ENCODE data around the gene NUDT7.

NUDT7 gene

DNA sequence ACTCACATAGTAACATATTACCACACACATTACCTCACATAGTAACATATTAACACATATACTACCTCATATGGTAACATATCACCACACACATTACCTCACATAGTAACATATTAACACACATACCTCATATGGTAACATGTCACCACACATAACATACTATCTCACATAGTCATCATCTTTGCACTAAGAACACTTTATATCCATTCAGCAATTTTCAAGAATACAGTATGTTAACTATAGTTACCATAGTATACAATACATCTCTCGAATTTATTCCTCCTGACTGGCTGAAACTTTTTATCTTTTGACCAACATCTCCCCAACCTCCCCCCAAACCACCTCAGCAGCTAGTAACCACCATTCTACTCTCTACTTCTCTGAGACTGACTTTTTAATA lies 7.6 kb downstream of the NUDT7 start:
- no peaks in the 10 kb centered on the region for H3K9me3 ChIP-seq (replicated peaks; ENCODE audit: low read length)
- no peaks in the 10 kb centered on the region for H3K27me3 ChIP-seq (ENCODE audit: control insufficient read depth, insufficient read depth, low read length)
- no peak overlapping the region for H3K9ac ChIP-seq (ENCODE audit: low read depth, low read length)

DNA sequence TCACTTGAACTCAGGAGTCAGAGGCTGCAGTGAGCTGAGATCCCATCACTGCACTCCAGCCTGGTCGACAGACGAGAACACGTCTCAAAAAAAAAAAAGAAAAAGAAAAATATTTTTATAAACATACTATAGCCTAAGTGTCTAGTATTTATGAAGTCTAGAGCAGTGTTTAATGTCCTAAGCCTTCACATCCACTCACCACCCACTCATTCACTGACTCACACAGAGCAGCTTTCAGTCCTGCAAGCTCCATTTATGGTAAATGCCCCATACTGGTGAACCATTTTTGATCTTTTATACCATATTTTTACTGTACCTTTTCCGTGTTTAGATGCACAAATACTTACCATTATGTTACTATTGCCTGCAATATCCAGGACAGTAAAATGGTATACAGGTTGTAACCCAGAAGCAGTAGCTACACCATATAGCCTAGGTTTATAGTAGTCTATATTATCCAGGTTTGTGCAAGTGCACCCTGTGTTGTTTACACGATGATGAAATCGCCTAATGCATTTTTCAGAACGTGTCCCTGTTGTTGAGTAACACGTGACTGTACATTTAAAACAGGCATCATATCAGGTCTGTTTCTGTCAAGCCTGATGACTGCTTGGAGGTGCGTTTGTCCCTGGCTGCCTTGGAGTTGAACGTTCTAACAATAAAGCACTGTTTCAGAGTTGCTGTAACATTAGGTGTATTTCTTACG lies 10.1 kb downstream of the NUDT7 start:
- no peaks in the 10 kb centered on the region for H3K9me3 ChIP-seq (replicated peaks; ENCODE audit: low read length)
- H3K4me1 ChIP-seq (ENCODE audit: control insufficient read depth, insufficient read depth, low read length) = peaks cover 7% of the 10 kb centered on the region
- H3K27me3 ChIP-seq (ENCODE audit: control insufficient read depth, insufficient read depth, low read length) = no peaks in the 10 kb centered on the region
- no peaks in the 10 kb centered on the region for H3K36me3 ChIP-seq (ENCODE audit: insufficient read depth, low read length)
- no peak overlapping the region for H3K9ac ChIP-seq (ENCODE audit: low read depth, low read length)
- peak overlapping the region; percentile 22 for H3K4me2 ChIP-seq (ENCODE audit: low read length)
- H3K4me3 ChIP-seq (ENCODE audit: low read length) = no peak overlapping the region

More for the DNA sequence above, 7.6 kb downstream of the NUDT7 start:
- Histone ChIP-seq H3K4me3 (ENCODE audit: low read length) (no peak overlapping the region), H3K36me3 (ENCODE audit: insufficient read depth, low read length) (no peaks in the 10 kb centered on the region), H3K4me2 (ENCODE audit: low read length) (no peak overlapping the region), H3K4me1 (ENCODE audit: control insufficient read depth, insufficient read depth, low read length) (peaks cover 7% of the 10 kb centered on the region)

DNA sequence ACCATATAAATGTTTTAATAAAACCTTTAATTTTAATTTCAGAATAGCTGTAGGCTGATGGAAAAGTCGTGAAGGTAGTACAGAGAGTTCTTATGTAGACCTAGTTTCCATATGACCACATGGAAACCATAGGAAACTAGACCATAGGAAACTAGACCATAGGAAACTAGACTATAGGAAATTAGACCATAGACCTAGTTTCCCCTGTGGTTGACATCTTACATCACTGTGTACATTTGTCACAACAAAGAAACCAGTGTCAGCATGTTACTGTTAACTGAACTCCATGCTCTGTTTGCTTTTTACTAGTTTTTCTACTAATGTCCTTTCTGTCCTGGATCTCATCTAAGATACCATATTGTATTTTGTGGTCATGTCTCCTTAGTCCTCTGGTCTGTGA lies 14.6 kb downstream of the NUDT7 start:
- Histone ChIP-seq H3K4me3 (ENCODE audit: low read length) (no peak overlapping the region), H3K4me1 (ENCODE audit: control insufficient read depth, insufficient read depth, low read length) (peaks cover 7% of the 10 kb centered on the region), H3K27me3 (ENCODE audit: control insufficient read depth, insufficient read depth, low read length) (no peaks in the 10 kb centered on the region), H3K9ac (ENCODE audit: low read depth, low read length) (no peak overlapping the region), H3K36me3 (ENCODE audit: insufficient read depth, low read length) (no peaks in the 10 kb centered on the region), H3K9me3 (replicated peaks; ENCODE audit: low read length) (no peaks in the 10 kb centered on the region), H3K4me2 (ENCODE audit: low read length) (no peak overlapping the region)

DNA sequence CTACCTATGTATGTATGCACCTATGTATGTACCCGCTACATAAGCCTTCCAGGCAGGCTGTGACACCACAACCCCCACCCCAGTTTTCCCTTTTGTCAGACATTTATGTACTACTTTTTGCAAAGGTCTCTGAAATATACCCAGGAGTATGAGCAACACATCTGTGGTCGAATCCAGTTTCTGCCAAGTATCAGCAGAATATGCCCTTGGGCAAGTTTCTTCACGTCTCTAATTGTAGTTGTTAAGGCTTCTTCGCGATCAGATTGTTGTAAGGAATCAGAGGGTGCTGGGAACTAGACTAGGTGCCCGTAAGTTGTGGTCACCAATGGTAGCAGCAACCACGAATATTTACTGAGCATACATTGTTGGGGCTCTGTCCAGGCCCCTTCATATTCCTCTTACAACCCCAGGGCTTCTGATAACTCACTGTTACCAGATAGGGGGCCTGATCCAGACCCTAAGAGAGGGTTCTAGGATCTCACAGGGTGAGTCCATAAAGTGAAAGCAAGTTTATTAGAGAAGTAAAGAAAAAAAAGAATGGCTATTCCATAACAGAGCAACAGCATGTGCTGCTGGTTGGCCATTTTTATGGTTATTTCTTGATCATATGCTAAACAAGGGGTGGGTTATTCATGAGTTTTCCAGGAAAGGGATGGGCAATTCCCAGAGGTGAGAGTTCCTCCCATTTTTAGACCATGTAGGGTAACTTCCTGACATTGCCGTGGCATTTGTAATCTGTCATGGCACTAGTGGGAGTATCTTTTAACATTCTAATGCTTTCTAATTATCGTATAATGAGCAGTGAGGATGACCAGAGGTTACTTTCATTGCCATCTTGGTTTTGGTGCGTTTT lies 16.6 kb downstream of the NUDT7 start:
- no peaks in the 10 kb centered on the region for H3K27me3 ChIP-seq (ENCODE audit: control insufficient read depth, insufficient read depth, low read length)

DNA sequence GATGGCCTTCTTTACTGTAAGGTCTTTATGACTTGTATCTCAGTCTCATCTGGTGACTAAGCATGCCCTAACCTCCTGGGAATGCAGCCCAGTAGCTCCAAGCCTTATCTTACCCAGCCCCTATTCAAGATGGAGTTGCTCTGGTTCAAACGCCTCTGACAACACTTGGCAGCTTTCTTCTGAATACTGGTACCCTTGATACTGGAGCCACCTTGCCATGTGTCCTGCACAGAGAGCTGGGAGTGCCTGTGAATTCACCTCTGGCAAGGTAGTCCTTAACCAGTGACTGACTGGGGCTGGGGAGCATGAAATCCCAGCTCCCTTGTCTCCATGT lies 17.2 kb downstream of the NUDT7 start:
- Histone ChIP-seq H3K9ac (ENCODE audit: low read depth, low read length) (no peak overlapping the region), H3K27me3 (ENCODE audit: control insufficient read depth, insufficient read depth, low read length) (no peaks in the 10 kb centered on the region), H3K4me3 (ENCODE audit: low read length) (no peak overlapping the region), H3K4me2 (ENCODE audit: low read length) (no peak overlapping the region), H3K36me3 (ENCODE audit: insufficient read depth, low read length) (no peaks in the 10 kb centered on the region), H3K9me3 (replicated peaks; ENCODE audit: low read length) (no peaks in the 10 kb centered on the region), H3K4me1 (ENCODE audit: control insufficient read depth, insufficient read depth, low read length) (no peaks in the 10 kb centered on the region)

More for the DNA sequence above, 16.6 kb downstream of the NUDT7 start:
- Histone ChIP-seq H3K36me3 (ENCODE audit: insufficient read depth, low read length) (no peaks in the 10 kb centered on the region), H3K9me3 (replicated peaks; ENCODE audit: low read length) (no peaks in the 10 kb centered on the region), H3K4me1 (ENCODE audit: control insufficient read depth, insufficient read depth, low read length) (no peaks in the 10 kb centered on the region), H3K4me3 (ENCODE audit: low read length) (no peak overlapping the region), H3K4me2 (ENCODE audit: low read length) (no peak overlapping the region), H3K9ac (ENCODE audit: low read depth, low read length) (no peak overlapping the region)

DNA sequence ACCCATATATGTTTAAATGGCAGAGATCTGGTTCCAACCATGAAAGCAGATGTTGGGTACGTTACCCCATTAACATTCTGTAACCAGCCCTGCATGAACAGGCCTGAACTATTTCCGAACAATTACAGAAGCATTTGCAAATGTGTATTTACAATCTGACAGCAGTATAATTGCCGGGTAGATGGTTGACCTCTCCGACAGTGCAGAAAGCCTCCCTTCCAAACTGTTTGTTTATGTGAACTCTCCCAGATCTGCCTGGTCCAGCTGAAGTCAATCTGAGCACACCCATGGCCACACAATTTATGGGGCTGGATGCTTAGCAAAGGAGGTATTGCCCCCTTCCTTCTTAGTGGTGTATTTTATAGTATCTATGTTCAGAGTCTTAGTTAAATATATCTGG lies 21.8 kb downstream of the NUDT7 start:
- no peaks in the 10 kb centered on the region for H3K4me1 ChIP-seq (ENCODE audit: control insufficient read depth, insufficient read depth, low read length)
- H3K9me3 ChIP-seq (replicated peaks; ENCODE audit: low read length) = no peaks in the 10 kb centered on the region
- no peaks in the 10 kb centered on the region for H3K36me3 ChIP-seq (ENCODE audit: insufficient read depth, low read length)
- no peak overlapping the region for H3K4me3 ChIP-seq (ENCODE audit: low read length)
- H3K9ac ChIP-seq (ENCODE audit: low read depth, low read length) = no peak overlapping the region
- no peaks in the 10 kb centered on the region for H3K27me3 ChIP-seq (ENCODE audit: control insufficient read depth, insufficient read depth, low read length)
- H3K4me2 ChIP-seq (ENCODE audit: low read length) = no peak overlapping the region

DNA sequence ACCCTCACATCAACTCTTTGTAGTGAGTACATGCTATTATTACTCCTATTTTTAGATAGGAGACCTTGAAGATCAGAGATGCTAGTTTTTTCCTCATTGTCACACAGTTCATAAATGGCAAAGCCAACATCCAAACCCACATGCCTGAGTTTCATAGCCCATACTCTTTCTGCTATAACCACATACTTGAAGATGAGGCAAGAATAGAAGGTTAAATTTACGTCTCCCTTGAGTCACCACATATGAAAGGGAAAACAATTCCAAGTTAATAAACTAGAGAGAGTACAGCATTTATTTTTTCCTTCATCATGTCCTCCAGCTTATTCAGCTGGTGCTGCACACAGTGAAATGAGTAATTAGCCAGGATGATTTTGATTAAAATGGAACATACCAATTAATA lies 23.7 kb downstream of the NUDT7 start:
- Histone ChIP-seq H3K27me3 (ENCODE audit: control insufficient read depth, insufficient read depth, low read length) (no peaks in the 10 kb centered on the region), H3K9me3 (replicated peaks; ENCODE audit: low read length) (no peaks in the 10 kb centered on the region), H3K4me3 (ENCODE audit: low read length) (no peak overlapping the region), H3K36me3 (ENCODE audit: insufficient read depth, low read length) (no peaks in the 10 kb centered on the region), H3K4me1 (ENCODE audit: control insufficient read depth, insufficient read depth, low read length) (no peaks in the 10 kb centered on the region), H3K9ac (ENCODE audit: low read depth, low read length) (no peak overlapping the region), H3K4me2 (ENCODE audit: low read length) (no peak overlapping the region)

DNA sequence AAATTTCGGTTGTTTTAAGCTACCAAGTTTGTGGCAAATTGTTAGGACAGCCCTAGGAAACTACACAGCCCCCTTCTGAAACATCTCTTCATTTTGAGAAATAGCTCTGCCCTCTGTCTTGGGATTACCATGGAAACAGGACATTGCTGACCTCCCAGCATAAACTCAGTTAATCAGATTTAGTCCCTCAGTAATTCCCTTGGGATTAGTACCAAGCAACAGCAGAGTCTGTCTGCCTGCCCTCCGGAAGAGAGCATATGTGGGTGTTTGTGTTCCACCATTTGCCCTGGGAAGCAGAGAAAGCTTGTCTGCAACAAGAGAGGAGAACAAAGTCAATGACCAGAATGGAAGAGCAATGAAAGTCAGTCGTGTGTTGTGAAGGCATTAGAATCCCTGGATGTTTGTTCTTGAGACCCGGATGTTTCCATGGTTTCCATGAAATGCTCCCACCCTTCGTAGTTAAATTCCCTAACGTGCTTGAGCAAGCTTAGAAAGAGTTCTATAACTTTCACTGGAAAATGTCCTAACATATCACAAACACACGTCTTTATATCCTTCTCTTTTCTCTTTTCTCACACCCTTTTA lies 26.2 kb downstream of the NUDT7 start:
- Histone ChIP-seq H3K36me3 (ENCODE audit: insufficient read depth, low read length) (no peaks in the 10 kb centered on the region), H3K4me2 (ENCODE audit: low read length) (no peak overlapping the region), H3K4me1 (ENCODE audit: control insufficient read depth, insufficient read depth, low read length) (no peaks in the 10 kb centered on the region), H3K9me3 (replicated peaks; ENCODE audit: low read length) (no peaks in the 10 kb centered on the region), H3K4me3 (ENCODE audit: low read length) (no peak overlapping the region), H3K9ac (ENCODE audit: low read depth, low read length) (no peak overlapping the region), H3K27me3 (ENCODE audit: control insufficient read depth, insufficient read depth, low read length) (peaks cover 5% of the 10 kb centered on the region)

DNA sequence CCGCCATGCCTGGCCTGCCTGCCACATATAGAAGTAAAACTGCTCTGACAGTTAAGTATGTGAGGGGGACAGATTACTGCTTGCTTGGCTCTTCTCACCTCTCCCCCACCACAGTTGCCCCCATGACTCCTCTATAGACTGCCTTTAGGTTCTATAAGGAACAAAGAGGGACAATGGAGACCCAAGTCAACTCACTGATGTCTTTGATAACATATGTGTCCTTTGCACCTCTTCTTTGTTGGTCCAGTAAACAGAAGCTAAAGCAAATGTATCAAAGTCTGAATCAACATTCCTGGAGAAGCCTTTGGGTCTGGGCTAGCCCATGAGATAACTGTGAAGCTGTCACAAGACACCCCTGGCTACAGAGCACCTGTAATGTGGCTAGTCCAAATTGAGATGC lies 27.1 kb downstream of the NUDT7 start:
- Histone ChIP-seq H3K9ac (ENCODE audit: low read depth, low read length) (no peak overlapping the region), H3K36me3 (ENCODE audit: insufficient read depth, low read length) (no peaks in the 10 kb centered on the region), H3K4me2 (ENCODE audit: low read length) (no peak overlapping the region), H3K9me3 (replicated peaks; ENCODE audit: low read length) (no peaks in the 10 kb centered on the region), H3K27me3 (ENCODE audit: control insufficient read depth, insufficient read depth, low read length) (peaks cover 5% of the 10 kb centered on the region), H3K4me3 (ENCODE audit: low read length) (no peak overlapping the region), H3K4me1 (ENCODE audit: control insufficient read depth, insufficient read depth, low read length) (no peaks in the 10 kb centered on the region)

DNA sequence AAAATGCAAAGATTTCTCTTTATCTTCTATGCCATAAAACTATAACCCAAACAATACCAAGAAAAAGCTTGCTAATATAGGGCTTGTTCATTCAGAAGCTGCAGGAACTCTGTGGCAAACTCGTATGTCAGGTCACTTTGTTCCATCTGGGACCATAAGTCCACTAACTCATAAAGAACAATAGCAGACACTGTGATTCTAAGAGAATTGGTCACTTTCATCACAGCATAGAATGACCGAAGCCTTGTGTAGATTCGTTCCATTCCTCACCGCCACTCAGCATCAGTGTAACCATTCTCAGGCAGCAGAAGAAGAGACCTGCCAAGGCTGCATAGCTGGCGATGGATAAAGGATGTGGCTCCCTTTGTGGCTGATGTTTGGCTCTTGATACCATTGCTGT lies 35.7 kb downstream of the NUDT7 start:
- Histone ChIP-seq H3K27me3 (ENCODE audit: control insufficient read depth, insufficient read depth, low read length) (no peaks in the 10 kb centered on the region), H3K4me1 (ENCODE audit: control insufficient read depth, insufficient read depth, low read length) (no peaks in the 10 kb centered on the region), H3K9me3 (replicated peaks; ENCODE audit: low read length) (no peaks in the 10 kb centered on the region), H3K36me3 (ENCODE audit: insufficient read depth, low read length) (no peaks in the 10 kb centered on the region), H3K4me2 (ENCODE audit: low read length) (no peak overlapping the region), H3K4me3 (ENCODE audit: low read length) (no peak overlapping the region), H3K9ac (ENCODE audit: low read depth, low read length) (no peak overlapping the region)

DNA sequence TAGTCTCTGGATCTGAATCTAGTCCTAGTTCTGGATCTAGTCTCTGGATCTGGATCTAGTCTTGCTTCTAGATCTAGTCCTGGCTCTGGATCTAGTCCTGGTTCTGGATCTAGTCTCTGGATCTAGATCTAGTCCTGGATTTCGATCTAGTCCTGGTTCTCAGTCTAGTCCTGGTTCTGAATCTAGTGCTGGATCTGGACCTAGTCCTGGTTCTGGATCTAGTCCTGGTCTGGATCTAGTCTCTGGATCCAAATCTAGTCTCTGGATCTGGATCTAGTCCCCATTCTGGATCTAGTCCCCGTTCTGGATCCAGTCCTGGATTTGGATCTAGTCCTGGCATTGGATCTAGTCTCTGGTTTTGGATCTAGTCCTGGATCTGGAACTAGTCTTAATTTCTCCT lies 36.2 kb downstream of the NUDT7 start:
- no peak overlapping the region for H3K4me3 ChIP-seq (ENCODE audit: low read length)
- no peaks in the 10 kb centered on the region for H3K4me1 ChIP-seq (ENCODE audit: control insufficient read depth, insufficient read depth, low read length)
- no peaks in the 10 kb centered on the region for H3K9me3 ChIP-seq (replicated peaks; ENCODE audit: low read length)
- no peaks in the 10 kb centered on the region for H3K27me3 ChIP-seq (ENCODE audit: control insufficient read depth, insufficient read depth, low read length)
- H3K4me2 ChIP-seq (ENCODE audit: low read length) = no peak overlapping the region
- no peak overlapping the region for H3K9ac ChIP-seq (ENCODE audit: low read depth, low read length)
- no peaks in the 10 kb centered on the region for H3K36me3 ChIP-seq (ENCODE audit: insufficient read depth, low read length)

Measured in skeletal muscle satellite cell (primary cell).